ENCODE data around the gene RPRD2. TPM values are rescaled to one million over a fixed set of nuclear protein-coding genes. Genes with fewer than 3 reads are reported as not detected.
"Not testable (repeated sequence)": the region's sequence is repeated elsewhere in the genome, so short reads cannot be mapped to it uniquely, and the experiment has no call there.

Gene RPRD2
- total RNA-seq, 1 experiment from 2014 or later = 46.6 TPM

- intact Hi-C loops (cut with micrococcal nuclease; ENCODE audit: unreplicated experiment) = no loop called here
- DNase-seq (ENCODE audit: low spot score) = no peak
- Histone ChIP-seq H3K36me3 (ENCODE audit: insufficient read depth, low read length, poor library complexity, severe bottlenecking) (no peaks in the 10 kb centered on the region), H3K27ac (ENCODE audit: low read depth, low read length, poor library complexity, severe bottlenecking) (no peak overlapping the region), H3K9me3 (ENCODE audit: low read depth, low read length, poor library complexity, severe bottlenecking) (peaks cover 2% of the 10 kb centered on the region), H3K4me3 (ENCODE audit: low read depth, low read length, poor library complexity, severe bottlenecking) (no peak overlapping the region), H3K27me3 (replicated peaks; ENCODE audit: insufficient read depth, low read depth, low read length, poor library complexity) (no peaks in the 10 kb centered on the region), H3K4me1 (ENCODE audit: insufficient read depth, low read length, poor library complexity, severe bottlenecking) (no peaks in the 10 kb centered on the region)
- CTCF ChIA-PET = no interaction called here
- BruUV-seq (replicated peaks) = no TSS peak
- TF ChIP-seq CTCF (conservative IDR thresholded peaks at IDR 0.05; ENCODE audit: low read depth, low read length) (no peak), EZH2 (IDR thresholded peaks at IDR 0.05; ENCODE audit: borderline replicate concordance, low read depth, low read length, poor library complexity, severe bottlenecking) (no peak)
- POLR2A ChIA-PET (ENCODE audit: low non-redundant PET) = no interaction called here
Observed at GRCh38 chr1:150392627-150393026, 28.7 kb downstream of the RPRD2 start.

GRCh38 chr1:150395115-150395514 is 31.2 kb downstream of the RPRD2 start:
- H3K4me3 ChIP-seq (ENCODE audit: low read depth, low read length, poor library complexity, severe bottlenecking); H3K27ac ChIP-seq (ENCODE audit: low read depth, low read length, poor library complexity, severe bottlenecking); DNase-seq (ENCODE audit: low spot score); POLR2A ChIA-PET (ENCODE audit: low non-redundant PET); BruUV-seq (replicated peaks); H3K4me1 ChIP-seq (ENCODE audit: insufficient read depth, low read length, poor library complexity, severe bottlenecking); H3K9me3 ChIP-seq (ENCODE audit: low read depth, low read length, poor library complexity, severe bottlenecking); H3K27me3 ChIP-seq (replicated peaks; ENCODE audit: insufficient read depth, low read depth, low read length, poor library complexity); CTCF ChIA-PET; H3K36me3 ChIP-seq (ENCODE audit: insufficient read depth, low read length, poor library complexity, severe bottlenecking): not testable (repeated sequence)
- intact Hi-C loops (cut with micrococcal nuclease; ENCODE audit: unreplicated experiment) = loop anchor here (5.0 kb wide), 1 partner anchor 37 kb away; no protein-coding TSS in a partner anchor

GRCh38 chr1:150397392-150398032 is 33.6 kb downstream of the RPRD2 start:
- no peaks in the 10 kb centered on the region for H3K27me3 ChIP-seq (replicated peaks; ENCODE audit: insufficient read depth, low read depth, low read length, poor library complexity)
- no peak overlapping the region for H3K27ac ChIP-seq (ENCODE audit: low read depth, low read length, poor library complexity, severe bottlenecking)
- intact Hi-C loops (cut with micrococcal nuclease; ENCODE audit: unreplicated experiment) = loop anchor here (5.0 kb wide), 1 partner anchor 35 kb away; no protein-coding TSS in a partner anchor
- BruUV-seq (replicated peaks) = no TSS peak
- DNase-seq (ENCODE audit: low spot score) = no peak
- H3K4me3 ChIP-seq (ENCODE audit: low read depth, low read length, poor library complexity, severe bottlenecking) = no peak overlapping the region
- H3K4me1 ChIP-seq (ENCODE audit: insufficient read depth, low read length, poor library complexity, severe bottlenecking) = no peaks in the 10 kb centered on the region
- H3K36me3 ChIP-seq (ENCODE audit: insufficient read depth, low read length, poor library complexity, severe bottlenecking) = no peaks in the 10 kb centered on the region
- ChIA-PET CTCF (no interaction called here), POLR2A (ENCODE audit: low non-redundant PET) (no interaction called here)
- H3K9me3 ChIP-seq (ENCODE audit: low read depth, low read length, poor library complexity, severe bottlenecking) = peaks cover 4% of the 10 kb centered on the region
- no peak for TF ChIP-seq EZH2 (IDR thresholded peaks at IDR 0.05; ENCODE audit: borderline replicate concordance, low read depth, low read length, poor library complexity, severe bottlenecking)
- no peak for TF ChIP-seq CTCF (conservative IDR thresholded peaks at IDR 0.05; ENCODE audit: low read depth, low read length)

- H3K27ac ChIP-seq (ENCODE audit: low read depth, low read length, poor library complexity, severe bottlenecking) = no peak overlapping the region
- intact Hi-C loops (cut with micrococcal nuclease; ENCODE audit: unreplicated experiment) = no loop called here
- CTCF ChIA-PET = no interaction called here
- POLR2A ChIA-PET (ENCODE audit: low non-redundant PET) = no interaction called here
- no TSS peak for BruUV-seq (replicated peaks)
- no peak for TF ChIP-seq CTCF (conservative IDR thresholded peaks at IDR 0.05; ENCODE audit: low read depth, low read length)
- TF ChIP-seq EZH2 (IDR thresholded peaks at IDR 0.05; ENCODE audit: borderline replicate concordance, low read depth, low read length, poor library complexity, severe bottlenecking) = no peak
- DNase-seq (ENCODE audit: low spot score) = no peak
- H3K36me3 ChIP-seq (ENCODE audit: insufficient read depth, low read length, poor library complexity, severe bottlenecking) = no peaks in the 10 kb centered on the region
- no peaks in the 10 kb centered on the region for H3K4me1 ChIP-seq (ENCODE audit: insufficient read depth, low read length, poor library complexity, severe bottlenecking)
- H3K27me3 ChIP-seq (replicated peaks; ENCODE audit: insufficient read depth, low read depth, low read length, poor library complexity) = no peaks in the 10 kb centered on the region
- no peak overlapping the region for H3K4me3 ChIP-seq (ENCODE audit: low read depth, low read length, poor library complexity, severe bottlenecking)
- no peaks in the 10 kb centered on the region for H3K9me3 ChIP-seq (ENCODE audit: low read depth, low read length, poor library complexity, severe bottlenecking)
Observed at GRCh38 chr1:150404465-150404864, 40.5 kb downstream of the RPRD2 start.

Measured in A673 (cell line).